GM20431 (cell line): ENCODE data around the gene VIPR2.

Experiments
- in situ Hi-C: fragments of 300-500 bp; cut with MseI, MboI; formaldehyde crosslinking; loops from one replicate; pipeline ENCODE4 v1.15.0; 2020; ENCODE audit warnings: low sequenced_read_pairs; ENCODE audit not compliant: unreplicated experiment

The VIPR2 gene

DNA sequence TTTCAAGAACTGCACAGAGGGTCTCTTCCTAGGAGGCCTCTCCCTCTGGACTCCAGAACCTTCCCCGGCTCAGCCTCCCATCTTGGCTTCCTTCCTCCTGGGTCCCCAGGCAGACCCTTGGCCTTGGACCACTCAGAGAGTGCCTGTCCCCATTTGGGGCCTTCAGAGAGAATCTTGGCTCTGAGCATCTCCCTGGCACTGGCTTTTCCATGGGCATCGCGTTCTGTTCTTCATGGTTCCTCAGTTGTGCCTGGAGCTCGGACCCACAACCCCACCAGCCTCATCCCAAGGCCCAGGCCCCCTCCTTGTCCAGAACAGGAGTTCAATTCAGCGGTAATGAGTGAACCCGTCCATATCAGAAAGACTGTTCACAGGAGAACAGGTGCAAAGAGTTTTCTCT, 73.4 kb downstream of the VIPR2 start:
- in situ Hi-C loops = no loop called here

DNA sequence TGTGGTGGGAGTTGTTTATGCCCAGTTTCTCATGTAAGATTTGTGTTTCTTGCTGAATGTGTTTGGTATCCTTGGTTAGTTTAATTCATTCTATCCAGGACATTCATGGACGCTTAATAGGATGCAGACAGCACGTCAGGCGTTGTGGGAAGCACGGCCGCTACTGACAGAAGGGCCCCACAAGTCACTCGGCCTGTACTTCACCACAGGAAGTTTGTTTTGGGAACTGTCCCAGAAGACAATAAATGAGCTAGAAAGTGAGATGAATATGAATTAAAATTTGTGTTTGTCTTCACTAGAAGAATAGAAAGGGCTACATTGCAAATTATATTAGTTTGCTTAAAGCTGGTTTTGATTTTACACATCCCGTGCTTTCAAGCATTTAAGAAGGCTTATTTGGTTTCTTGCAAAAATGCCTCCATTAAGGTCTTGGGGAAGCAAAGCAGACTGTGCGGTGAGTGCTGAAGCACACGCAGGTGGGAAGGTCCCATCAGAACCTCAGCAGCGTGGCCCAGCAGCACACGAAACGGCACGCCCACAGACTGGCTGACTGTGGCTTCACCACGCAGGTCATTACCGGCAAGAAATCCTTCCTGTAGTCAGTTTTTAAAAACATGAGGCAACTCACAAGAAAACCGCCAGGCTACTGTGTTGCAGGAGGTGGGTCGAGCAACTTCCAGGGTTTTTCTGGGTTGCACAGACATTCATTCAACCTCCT, 74.1 kb downstream of the VIPR2 start:
- in situ Hi-C loops = no loop called here

DNA sequence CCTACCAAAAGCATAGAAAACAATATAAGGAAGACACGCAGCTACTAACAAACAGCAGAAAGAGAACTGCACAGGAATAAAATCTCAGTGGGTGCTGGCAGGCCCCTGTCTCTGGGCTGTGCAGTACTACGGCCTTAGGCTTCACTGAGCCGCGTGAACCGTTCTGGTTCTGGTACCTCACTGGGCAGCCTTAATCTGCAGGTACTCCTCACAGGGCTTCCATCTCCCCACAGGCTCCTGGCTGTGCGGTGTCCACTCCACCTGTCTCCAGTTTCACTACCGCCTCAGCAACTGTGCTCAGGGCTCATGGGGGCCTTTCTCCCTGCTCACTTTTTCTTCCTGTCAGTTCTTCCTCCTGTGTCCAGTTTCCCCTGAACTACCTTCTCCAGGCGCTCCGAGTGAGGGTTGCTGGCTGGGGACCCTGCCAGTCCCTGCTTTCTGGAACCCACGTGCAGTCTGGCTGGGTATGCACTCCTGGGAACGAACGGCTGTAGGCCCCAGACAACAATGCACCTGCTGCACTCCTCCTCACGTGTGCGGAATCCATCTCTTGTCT, 75.7 kb downstream of the VIPR2 start:
- in situ Hi-C loops = no loop called here

DNA sequence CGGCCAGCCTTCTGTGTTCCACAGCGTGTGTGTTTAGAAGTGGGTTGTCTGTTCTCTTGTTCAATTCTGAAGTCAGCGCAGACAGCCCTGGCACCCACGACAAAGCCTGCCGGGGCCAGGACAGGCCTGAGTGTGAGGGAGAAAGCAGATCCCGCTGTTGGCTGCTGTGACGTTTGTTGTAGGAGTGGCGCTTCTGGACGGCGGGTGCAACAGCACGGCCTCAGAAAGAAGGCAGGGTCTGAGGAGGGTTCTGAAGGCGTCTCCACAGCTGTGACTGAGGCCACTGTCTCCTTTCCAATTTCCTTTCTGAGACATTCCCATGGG, 76.2 kb downstream of the VIPR2 start:
- in situ Hi-C loops = no loop called here

DNA sequence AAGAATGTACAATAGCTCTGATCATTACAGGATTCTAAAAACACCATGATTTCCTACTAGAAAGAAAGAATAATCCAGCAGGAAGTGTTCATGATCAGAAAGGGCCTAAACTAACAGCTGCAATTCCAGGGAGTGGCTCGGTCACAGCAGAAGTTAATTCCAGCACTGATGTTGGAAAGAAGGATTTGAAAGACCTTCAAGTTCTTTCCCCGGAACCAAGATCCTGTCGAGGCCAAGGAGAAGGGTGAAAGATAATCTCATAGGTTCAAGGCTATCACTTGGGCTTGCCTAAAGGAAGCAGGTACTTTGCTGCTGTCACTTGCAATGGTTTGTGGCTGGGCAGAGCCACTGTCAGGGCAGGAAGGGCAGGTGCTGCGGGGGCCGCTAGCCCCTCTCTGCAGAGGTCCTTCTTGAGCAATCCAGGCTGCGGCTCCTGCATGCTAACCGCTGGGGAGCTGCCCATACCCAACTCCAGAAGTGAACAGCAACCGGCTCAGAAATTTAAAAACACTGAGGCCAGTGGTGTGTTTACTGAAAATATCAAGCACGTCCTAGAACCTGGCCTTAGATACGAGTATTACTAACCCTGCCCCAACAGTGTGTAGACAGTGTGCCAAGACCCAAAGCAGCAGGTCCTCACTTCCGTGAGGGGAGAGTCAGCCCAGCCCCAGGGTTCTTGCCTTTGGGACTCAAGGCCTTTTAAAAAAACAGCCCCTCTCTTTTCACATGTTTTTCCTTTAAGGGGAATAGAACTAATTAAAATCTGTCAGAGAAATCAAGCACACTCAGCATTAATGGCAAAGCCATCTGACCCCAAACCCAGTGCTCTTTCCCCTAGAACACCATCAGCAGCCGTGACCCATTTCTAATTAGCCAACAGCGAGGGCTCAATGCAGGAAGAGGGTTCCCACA, 76.8 kb downstream of the VIPR2 start:
- in situ Hi-C loops = no loop called here

DNA sequence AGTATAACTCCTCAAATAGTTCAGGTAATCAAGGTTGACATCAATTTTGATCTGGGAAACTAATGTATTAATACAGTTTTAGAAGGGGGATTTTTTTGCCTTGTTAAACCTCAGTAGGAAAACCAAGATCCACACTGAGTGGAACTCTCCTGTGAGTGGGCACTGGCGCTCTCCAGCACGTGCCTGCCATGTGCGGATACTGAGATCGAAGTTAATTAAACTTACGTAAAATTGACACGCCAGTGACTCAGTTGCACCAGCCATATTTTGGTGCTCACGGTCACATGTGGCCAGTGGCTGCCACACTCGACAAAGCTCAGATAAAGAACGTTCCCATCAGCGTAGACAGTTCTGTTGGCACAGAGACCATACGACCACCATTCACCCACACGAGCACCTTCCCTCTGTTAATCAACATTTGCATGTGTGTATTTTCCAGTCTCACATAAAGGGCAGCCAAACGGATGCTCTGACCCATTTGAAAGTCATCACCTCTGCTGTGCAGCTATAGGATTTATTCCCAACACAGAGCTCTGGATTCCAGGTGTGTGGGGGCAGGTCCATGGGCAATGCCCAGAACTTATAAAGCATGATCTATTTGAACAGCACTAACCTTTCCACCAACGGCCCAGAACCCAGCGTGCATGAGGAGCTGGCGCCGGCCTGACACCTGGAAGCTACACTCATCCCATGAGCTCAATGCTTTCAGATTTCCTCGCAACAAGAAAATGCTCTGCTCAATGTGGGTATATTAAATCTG, 77.7 kb downstream of the VIPR2 start:
- in situ Hi-C loops = no loop called here

DNA sequence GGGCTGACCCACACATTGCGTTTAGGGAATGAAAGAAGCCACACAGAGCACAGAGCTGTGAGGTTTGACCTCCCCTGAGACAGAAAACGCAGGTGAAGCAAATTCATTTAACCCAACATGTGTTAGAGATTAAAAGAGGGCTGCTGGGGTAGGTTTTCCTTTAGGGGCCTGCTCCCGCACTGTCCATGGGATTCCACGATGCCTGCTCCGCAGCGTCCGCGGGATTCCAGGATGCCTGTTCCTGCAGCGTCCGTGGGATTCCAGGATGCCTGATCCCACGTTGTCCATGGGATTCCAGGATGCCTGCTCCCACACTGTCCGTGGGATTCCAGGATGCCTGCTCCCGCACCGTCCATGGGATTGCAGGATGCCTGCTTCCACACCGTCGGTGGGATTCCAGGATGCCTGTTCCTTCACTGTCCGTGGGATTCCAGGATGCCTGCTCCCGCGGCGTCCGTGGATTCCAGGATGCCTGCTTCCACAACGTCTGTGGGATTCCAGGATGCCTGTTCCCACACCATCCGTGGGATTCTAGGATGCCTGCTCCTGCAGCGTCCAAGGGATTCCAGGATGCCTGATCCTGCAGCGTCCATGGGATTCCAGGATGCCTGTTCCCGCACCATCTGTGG, 78.7 kb downstream of the VIPR2 start:
- in situ Hi-C loops = no loop called here

DNA sequence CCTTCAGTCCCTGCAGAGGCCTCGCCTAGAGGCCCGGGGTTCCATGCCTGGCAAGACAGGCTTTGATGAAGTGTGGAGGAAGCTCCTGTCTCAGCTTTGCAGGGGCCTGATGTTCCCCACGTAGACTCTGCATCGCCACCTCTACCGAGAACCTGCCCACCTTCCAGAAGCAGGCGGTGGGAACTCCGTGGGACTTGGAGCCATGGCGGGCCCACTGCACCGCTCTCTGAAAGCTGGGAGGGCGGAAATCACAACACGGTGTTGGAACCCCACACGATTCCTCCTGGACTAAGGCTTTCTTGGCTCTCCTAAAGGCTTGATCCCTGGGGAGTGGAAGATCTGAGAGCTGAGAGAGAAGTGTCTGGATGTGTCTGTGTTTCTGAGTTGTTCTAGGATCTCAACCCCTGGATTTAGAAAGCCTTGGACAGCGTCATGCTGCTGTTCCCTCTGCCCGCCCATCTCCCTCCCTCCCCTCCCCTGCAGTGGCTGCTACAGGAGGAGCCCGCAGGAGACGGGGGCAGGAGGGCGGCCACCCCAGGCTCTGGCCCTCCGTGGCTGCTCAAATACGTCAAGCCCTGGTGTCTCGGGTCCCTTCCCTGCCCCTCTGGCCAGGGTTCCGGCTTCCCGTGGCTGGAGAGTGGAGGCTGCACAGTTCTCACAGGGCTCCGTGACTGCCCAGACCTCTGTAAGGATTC, 79.7 kb downstream of the VIPR2 start:
- in situ Hi-C loops = no loop called here

DNA sequence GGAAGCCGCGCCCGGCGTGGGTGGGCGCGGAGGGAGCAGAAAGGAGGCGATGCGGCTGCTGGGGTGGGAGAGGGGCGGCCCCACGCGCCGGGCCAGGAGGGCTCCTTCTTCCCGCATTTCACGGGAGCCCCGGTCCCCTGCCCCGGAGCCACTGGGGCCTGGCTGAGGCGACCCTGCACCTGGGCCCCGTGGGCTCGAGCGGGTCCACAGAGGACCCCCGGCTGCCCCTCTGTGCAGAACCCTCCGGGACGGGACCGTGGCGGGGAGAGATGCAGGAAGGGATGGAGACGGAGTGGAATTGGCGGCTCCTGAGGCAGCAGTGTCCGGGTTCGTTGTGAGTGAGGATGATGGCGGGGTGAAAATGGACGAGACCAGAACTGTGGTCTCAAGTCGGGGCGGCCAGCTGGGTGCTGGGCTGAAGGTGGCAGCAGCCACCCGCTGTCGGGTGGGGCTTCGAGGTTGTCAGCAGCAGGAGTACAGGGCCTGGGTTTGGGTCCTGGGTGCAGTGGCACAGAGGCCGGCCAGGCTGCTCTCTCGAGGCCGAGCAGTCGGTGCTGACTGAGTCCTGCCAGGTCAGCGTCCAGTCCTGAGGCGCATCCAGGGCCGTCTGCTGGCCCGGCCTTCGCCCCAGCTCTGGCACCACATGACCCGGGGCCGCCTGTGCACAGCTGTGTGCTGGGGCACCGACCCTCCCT, 80.4 kb downstream of the VIPR2 start:
- in situ Hi-C loops = no loop called here

DNA sequence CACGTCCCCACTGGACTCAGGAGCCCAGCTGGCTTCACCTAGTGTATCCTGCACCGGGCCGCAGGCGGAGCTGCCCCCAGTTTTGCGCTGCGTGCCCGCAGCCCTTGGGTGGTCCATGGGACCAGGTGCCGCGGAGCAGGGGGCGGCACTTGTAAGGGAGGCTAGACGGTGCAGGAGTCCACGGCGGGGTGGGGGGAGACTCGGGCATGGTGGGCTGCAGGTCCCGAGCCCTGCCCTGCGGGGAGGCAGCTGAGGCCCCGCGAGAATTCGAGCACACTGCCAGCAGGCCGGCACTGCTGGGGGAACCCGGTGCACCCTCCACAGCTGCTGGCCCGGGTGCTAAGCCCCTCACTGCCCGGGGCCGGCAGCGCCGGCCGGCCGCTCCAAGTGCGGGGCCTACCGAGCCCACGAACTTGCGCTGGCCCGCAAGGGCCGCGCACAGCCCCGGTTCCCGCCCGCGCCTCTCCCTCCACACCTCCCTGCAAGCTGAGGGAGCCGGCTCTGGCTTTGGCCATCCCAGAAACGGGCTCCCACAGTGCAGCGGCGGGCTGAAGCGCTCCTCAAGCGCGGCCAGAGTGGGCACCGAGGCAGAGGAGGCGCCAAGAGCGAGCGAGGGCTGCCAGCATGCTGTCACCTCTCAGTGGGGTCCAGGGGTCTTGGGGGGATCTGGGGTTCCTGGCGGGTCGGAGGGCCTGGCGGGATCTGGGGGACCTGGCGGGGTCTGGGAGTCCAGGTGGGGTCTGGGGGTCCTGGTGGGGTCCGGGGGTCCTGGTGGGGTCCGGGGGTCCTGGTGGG, 81.4 kb downstream of the VIPR2 start:
- in situ Hi-C loops = no loop called here

DNA sequence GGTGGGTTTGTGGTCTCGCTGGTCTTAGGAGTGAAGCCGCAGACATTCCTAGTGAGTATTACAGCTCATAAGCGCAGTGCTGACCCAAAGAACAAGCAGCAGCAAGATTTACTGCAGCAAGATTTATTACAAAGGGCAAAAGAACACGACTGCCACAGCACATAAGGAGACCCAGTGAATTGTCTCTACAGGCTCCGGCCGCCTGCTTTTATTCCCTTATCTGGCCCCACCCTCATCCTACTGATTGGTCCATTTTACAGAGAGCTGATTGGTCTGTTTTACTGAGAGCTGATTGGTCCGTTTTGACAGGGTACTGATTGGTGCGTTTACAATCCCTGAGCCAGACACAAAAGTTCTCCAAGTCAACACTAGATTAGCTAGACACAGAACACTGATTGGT, 82.1 kb downstream of the VIPR2 start:
- in situ Hi-C loops = no loop called here

DNA sequence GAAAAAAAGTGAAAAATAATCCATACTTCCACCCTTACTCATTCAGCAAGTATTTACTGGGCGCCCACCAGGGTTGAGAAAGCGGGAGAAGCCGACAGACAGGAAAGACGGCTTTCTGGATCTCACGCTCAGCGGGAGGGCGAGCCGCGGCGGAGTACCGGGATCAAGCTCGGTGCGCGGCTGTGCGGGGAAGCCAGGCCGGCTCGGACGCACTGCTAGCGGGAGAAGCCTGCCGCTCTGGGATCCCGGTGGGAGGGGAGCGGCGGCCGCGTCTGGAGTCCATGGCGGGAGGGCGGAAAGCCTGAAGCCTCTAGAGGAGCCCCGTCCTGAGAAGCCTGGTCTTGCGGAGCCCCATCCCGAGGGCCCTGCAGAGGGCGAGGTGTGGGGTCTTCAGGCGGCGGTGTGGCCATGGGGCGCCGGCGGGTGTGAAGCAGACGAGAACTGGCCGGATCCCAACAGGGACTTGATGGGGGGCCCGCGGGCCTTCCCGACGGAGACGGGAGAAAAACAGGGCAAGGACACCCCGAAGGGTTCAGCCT, 82.9 kb downstream of the VIPR2 start:
- in situ Hi-C loops = no loop called here

DNA sequence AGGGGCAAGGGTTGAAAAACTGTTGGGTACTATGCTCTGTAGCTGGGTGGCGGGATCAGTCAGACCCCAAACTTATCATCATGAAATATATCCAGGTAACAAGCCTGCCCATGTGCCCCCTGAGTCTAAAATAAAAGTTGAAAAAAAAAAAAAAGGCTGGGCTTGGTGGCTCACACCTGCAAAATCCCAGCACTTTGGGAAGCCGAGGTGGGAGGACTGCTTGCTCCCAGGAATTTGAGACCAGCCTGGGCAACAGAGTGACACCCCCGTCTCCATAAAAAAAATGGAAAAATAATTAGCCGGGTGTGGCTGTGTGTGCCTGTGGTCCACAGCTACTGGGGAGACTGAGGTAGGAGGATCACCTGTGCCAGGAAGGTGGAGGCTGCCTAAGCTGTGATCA, 83.5 kb downstream of the VIPR2 start:
- in situ Hi-C loops = no loop called here

DNA sequence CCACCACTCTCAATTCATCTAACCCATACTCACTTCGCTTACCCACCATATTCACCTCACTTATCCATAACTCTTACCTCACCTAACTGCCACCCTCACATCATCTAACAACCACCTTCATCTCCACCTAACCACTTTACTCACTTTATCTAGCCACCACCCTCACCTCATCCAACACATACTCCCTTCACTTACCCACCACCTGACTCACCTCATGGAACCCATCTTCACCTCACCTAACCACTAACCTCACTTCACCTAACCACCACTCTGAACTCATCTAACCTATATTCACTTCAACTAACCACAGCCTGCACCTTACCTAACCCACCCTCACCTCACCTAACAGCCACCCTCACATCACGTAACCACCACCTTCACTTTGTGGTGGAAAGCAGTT, 84.2 kb downstream of the VIPR2 start:
- in situ Hi-C loops = no loop called here

DNA sequence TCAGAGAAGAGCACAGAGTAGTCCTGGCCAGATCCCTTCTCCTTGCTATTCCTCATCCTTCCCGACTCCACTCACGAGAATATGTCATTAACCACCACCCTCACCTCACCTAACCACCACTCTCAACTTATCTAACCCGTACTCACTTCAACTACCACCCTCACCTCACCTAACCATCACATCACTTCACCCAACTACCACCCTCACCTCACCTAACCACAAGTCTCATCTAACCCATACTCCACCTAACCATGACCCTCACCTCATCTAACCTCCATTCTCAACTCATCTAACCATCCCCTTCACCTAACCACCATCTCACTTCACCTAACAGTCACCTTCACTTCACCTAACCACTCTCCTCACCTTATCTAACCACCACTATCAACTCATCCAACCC, 85.0 kb downstream of the VIPR2 start:
- in situ Hi-C loops = no loop called here

DNA sequence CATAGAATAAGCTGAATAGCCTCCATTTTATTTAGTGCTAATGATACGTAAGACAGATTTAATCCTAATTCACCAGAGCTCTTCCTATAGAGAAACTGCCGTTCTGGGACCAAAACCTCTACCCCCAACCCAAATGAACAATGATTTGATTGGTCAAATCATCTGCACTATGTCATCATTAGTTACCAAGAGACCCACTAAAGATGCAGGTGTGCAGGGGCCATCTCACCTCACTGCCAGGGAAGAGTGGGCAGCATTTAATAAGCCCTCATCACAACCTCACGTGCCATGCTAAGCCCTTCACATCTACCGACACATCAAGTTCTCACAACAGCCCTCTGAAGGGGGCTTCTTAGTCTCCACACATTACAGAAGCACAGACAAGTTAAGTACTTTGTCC, 87.0 kb downstream of the VIPR2 start:
- in situ Hi-C loops = no loop called here

DNA sequence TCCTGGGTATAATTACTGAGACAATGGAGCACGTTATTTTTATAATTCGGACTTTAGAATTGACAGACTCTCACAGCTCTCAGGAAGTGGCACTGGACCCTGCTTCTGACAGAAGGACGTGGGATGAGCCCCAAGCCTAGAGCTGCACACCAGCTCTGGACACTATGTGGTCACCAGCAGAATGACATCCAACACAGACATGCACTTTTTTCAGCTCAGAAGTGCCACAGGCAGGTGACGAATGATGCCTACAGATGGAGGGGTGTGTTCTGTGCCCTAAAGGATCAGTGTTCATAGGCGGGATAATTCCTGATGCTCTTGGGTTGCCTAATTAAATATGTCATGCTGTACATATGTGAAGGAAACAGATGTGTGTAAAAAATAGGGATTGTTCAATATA, 87.9 kb downstream of the VIPR2 start:
- in situ Hi-C loops = no loop called here

DNA sequence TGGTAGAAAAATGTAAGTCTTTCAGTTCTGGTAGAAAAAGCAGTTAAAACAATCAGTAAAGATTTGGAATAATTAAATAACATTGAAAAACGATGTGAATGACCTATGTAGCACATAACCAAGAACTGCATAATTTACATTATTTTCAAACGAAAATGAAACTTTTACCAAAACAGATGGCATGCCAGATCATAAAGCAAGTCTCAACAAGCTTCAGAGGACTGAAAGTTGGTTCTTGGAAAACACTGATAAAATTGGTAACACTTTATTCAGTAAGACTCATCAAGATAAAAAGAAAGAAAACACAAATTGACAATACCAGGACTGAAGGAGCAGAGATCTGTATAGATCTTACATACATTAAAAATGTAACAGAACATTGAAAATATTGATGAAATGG, 92.8 kb downstream of the VIPR2 start:
- in situ Hi-C loops = no loop called here
